VCaP (cell line): Measurements from ENCODE around the gene RNF208.

Experiments
- H3K27ac ChIP-seq: fragments of 450-650 bp; 2 replicates; pipeline ENCODE4 v1.5.1; 2017
- CTCF ChIP-seq: fragments of 450-650 bp; conservative IDR thresholded peaks from 2 replicates; pipeline ENCODE4 v1.5.1; 2017; ENCODE audit warnings: mild to moderate bottlenecking, moderate library complexity

Gene RNF208

GRCh38 chr9:137202966-137203365 is 19.1 kb downstream of the RNF208 start:
- TF ChIP-seq CTCF = no peak
- H3K27ac ChIP-seq = no peak overlapping the region

- no peak for TF ChIP-seq CTCF
- H3K27ac ChIP-seq = peak overlapping the region; percentile 97
Measured at GRCh38 chr9:137201205-137201868, 20.7 kb downstream of the RNF208 start.

GRCh38 chr9:137200311-137201204 is 21.5 kb downstream of the RNF208 start, which contains the start of gene TPRN:
TPRN (minus strand) TSS chr9:137200741; CDS start chr9:137200711, 30 bp downstream.
- TF ChIP-seq CTCF = no peak
- peak within 1 kb of the TSS; percentile 97 for H3K27ac ChIP-seq

GRCh38 chr9:137199411-137200121 is 22.5 kb downstream of the RNF208 start:
- peak overlapping the region; percentile 97 for H3K27ac ChIP-seq
- no peak for TF ChIP-seq CTCF

GRCh38 chr9:137198902-137199283 is 23.1 kb downstream of the RNF208 start:
- TF ChIP-seq CTCF = no peak
- H3K27ac ChIP-seq = peak overlapping the region; percentile 97

GRCh38 chr9:137198051-137198901 is 23.8 kb downstream of the RNF208 start:
- H3K27ac ChIP-seq = peak overlapping the region; percentile 97
- no peak for TF ChIP-seq CTCF
